HepG2 (cell line): Measurements from ENCODE around the gene RWDD2A. TPM values are rescaled to one million over a fixed set of nuclear protein-coding genes. Genes with fewer than 3 reads are reported as not detected.

Experiments
- ATAC-seq: fragments of 200-7000 bp; cut with Tn5 transposase; 3 replicates; pipeline ENCODE4 v1.9.1; 2020; ENCODE audit warnings: mild to moderate bottlenecking, moderate library complexity
- BruUV-seq: library from RNA; stranded (reverse); fragments of 400-500 nt; replicated peaks from 2 replicates; lab custom pipeline; 2021; lab: Mats Ljungman, UMichigan
- CTCF ChIA-PET: fragments of 300-600 bp; formaldehyde crosslinking; extraction: SDS; loops from one replicate; lab custom pipeline; 2021; ENCODE audit warnings: low total read pairs, inconsistent platforms, low intra/inter-chr PET ratio; lab: Yijun Ruan, JAX
- POLR2A ChIA-PET: fragments of 350-600 bp; sonication (Branson Sonifier 250); formaldehyde crosslinking; loops from one replicate; lab custom pipeline; 2020; ENCODE audit warnings: antibody characterized with exemption, inconsistent platforms; lab: Yijun Ruan, JAX
- DNase-seq: peaks from one replicate; pipeline ENCODE4 v3.0.0-alpha.2; 2015; ENCODE audit warnings: low spot score
- FAIRE-seq: peaks from 3 replicates; lab custom pipeline; 2011; peaks lifted over from hg19 to GRCh38; lab: Jason Lieb, UNC
- H2AFZ ChIP-seq: one replicate; pipeline ENCODE4 v1.6.1; 2011; ENCODE audit warnings: low read length, inconsistent platforms
- H3K27ac ChIP-seq: fragments of 300-600 bp; 3 replicates; pipeline ENCODE4 v1.8.0; 2011; ENCODE audit warnings: mixed run types, mild to moderate bottlenecking, mixed read lengths, low read length, inconsistent platforms; ENCODE audit not compliant: insufficient read depth; ENCODE audit errors: extremely low read length
- H3K27me3 ChIP-seq, 2 experiments: fragments of 200-600 bp in 1 of 2; 2 replicates in 1 of 2; 3 replicates in 1 of 2; pipeline versions ENCODE4 v1.6.0 to v1.8.0; 2011; ENCODE audit warnings: low read length in 2 of 2, mild to moderate bottlenecking in 2 of 2, moderate library complexity in 2 of 2, inconsistent platforms in 1 of 2; ENCODE audit not compliant: insufficient read depth in 2 of 2, control insufficient read depth in 1 of 2
- H3K36me3 ChIP-seq, 2 experiments: fragments of 200-600 bp in 1 of 2; replicated peaks in 1 of 2; 2 replicates in 1 of 2; 3 replicates in 1 of 2; pipeline versions ENCODE4 v1.5.1 to v1.8.0; 2011; ENCODE audit warnings: low read length in 2 of 2, inconsistent platforms in 1 of 2; ENCODE audit not compliant: insufficient read depth in 2 of 2, control insufficient read depth in 1 of 2
- H3K4me1 ChIP-seq: 2 replicates; pipeline ENCODE4 v1.5.1; 2012; ENCODE audit warnings: low read length, inconsistent platforms; ENCODE audit not compliant: insufficient read depth
- H3K4me2 ChIP-seq: 2 replicates; pipeline ENCODE4 v1.6.0; 2011; ENCODE audit warnings: low read depth, low read length, inconsistent platforms
- H3K4me3 ChIP-seq, 3 experiments: fragments of 200-600 bp in 1 of 3; sonication (generic), shearing (Covaris generic) in 1 of 3; replicated peaks in 1 of 3; 2 replicates each; pipeline ENCODE4 v1.5.1; 2011 to 2016; ENCODE audit warnings: low read length in 3 of 3, inconsistent platforms in 2 of 3, low read depth in 2 of 3, mild to moderate bottlenecking in 2 of 3, control low read depth in 1 of 3, mixed read lengths in 1 of 3; ENCODE audit not compliant: insufficient read depth in 1 of 3
- H3K79me2 ChIP-seq: one replicate; pipeline ENCODE4 v1.6.1; 2011; ENCODE audit warnings: low read length, inconsistent platforms; ENCODE audit not compliant: insufficient read depth
- H3K9ac ChIP-seq: 2 replicates; pipeline ENCODE4 v1.6.0; 2011; ENCODE audit warnings: mild to moderate bottlenecking, low read depth, low read length, inconsistent platforms; ENCODE audit not compliant: insufficient read depth
- H3K9me3 ChIP-seq: 2 replicates; pipeline ENCODE4 v1.5.1; 2012; ENCODE audit warnings: mild to moderate bottlenecking, low read length
- H4K20me1 ChIP-seq: 2 replicates; pipeline ENCODE4 v1.6.0; 2011; ENCODE audit warnings: inconsistent platforms, mild to moderate bottlenecking, low read length, moderate library complexity; ENCODE audit not compliant: insufficient read depth
- ARNT ChIP-seq: fragments of 450-650 bp; IDR thresholded peaks from 2 replicates; pipeline ENCODE4 v1.6.1; 2017
- DR1 ChIP-seq: sonication (generic); formaldehyde crosslinking; IDR thresholded peaks from 2 replicates; pipeline ENCODE4 v1.8.0; 2021; ENCODE audit warnings: mild to moderate bottlenecking, missing genetic modification reagents, inconsistent platforms
- FOXO1 ChIP-seq: sonication (generic); formaldehyde crosslinking; IDR thresholded peaks from 2 replicates; pipeline ENCODE4 v1.4.0; 2020; ENCODE audit warnings: missing genetic modification reagents
- FOXP1 ChIP-seq, 2 experiments: fragments of 450-650 bp in 1 of 2; IDR thresholded peaks; 2 replicates each; pipeline ENCODE4 v1.6.1; 2017 to 2018; ENCODE audit warnings: antibody characterized with exemption in 1 of 2
- HOXA9 ChIP-seq: sonication (generic); formaldehyde crosslinking; IDR thresholded peaks from 2 replicates; pipeline ENCODE4 v1.8.1; 2022; ENCODE audit warnings: missing genetic modification reagents, mild to moderate bottlenecking, moderate library complexity, borderline replicate concordance
- MAFK ChIP-seq, 2 experiments: IDR thresholded peaks in 1 of 2; conservative IDR thresholded peaks in 1 of 2; 2 replicates each; pipeline ENCODE4 v1.6.1; 2011; ENCODE audit warnings: improper control_type of control experiment in 2 of 2, low read length in 2 of 2
- MBD4 ChIP-seq: IDR thresholded peaks from 2 replicates; pipeline ENCODE4 v1.6.1; 2012; ENCODE audit warnings: low read length, inconsistent platforms, borderline replicate concordance
- NAIF1 ChIP-seq: sonication (generic); formaldehyde crosslinking; IDR thresholded peaks from 2 replicates; pipeline ENCODE4 v1.5.0; 2020; ENCODE audit warnings: mild to moderate bottlenecking, missing genetic modification reagents, borderline replicate concordance
- NCOA2 ChIP-seq: sonication (generic); formaldehyde crosslinking; IDR thresholded peaks from 2 replicates; pipeline ENCODE4 v1.8.0; 2022; ENCODE audit warnings: inconsistent platforms
- NFE2L1 ChIP-seq: sonication (generic); formaldehyde crosslinking; IDR thresholded peaks from 2 replicates; pipeline ENCODE4 v1.4.0; 2020; ENCODE audit warnings: missing genetic modification reagents, mild to moderate bottlenecking, borderline replicate concordance
- NFIB ChIP-seq: sonication (generic); formaldehyde crosslinking; IDR thresholded peaks from 2 replicates; pipeline ENCODE4 v1.9.0; 2021; ENCODE audit warnings: missing genetic modification reagents, mild to moderate bottlenecking, borderline replicate concordance
- RCOR2 ChIP-seq: IDR thresholded peaks from 2 replicates; pipeline ENCODE4 v1.6.1; 2016; ENCODE audit warnings: missing biosample characterization, missing genetic modification reagents
- ZFYVE20 ChIP-seq: sonication (generic); formaldehyde crosslinking; IDR thresholded peaks from 2 replicates; pipeline ENCODE4 v1.8.0; 2023; ENCODE audit warnings: low read depth, mild to moderate bottlenecking, moderate library complexity, missing genetic modification reagents, borderline replicate concordance
- ZNF160 ChIP-seq: sonication (generic); formaldehyde crosslinking; IDR thresholded peaks from 2 replicates; pipeline ENCODE4 v1.8.0; 2022; ENCODE audit warnings: mild to moderate bottlenecking, inconsistent platforms, missing genetic modification reagents
- ZNF337 ChIP-seq: sonication (generic); formaldehyde crosslinking; IDR thresholded peaks from 2 replicates; pipeline ENCODE4 v1.5.1; 2020; ENCODE audit warnings: missing genetic modification reagents, low read depth, mild to moderate bottlenecking, borderline replicate concordance
- ZNF460 ChIP-seq: sonication (generic); formaldehyde crosslinking; IDR thresholded peaks from 2 replicates; pipeline ENCODE4 v1.5.1; 2020; ENCODE audit warnings: missing genetic modification reagents, mild to moderate bottlenecking, borderline replicate concordance
- ZNF75D ChIP-seq: sonication (generic); formaldehyde crosslinking; IDR thresholded peaks from 2 replicates; pipeline ENCODE4 v1.8.1; 2023; ENCODE audit warnings: missing genetic modification reagents, mild to moderate bottlenecking, borderline replicate concordance
- WGBS: methylation state at CpG from one replicate; pipeline ENCODE4 v1.1.6; 2017; ENCODE audit warnings: low lambda C conversion rate; 5-methylcytosine and 5-hydroxymethylcytosine counted together
- in situ Hi-C: cut with HindIII; loops from 2 replicates; pipeline ENCODE4 v1.10.0; 2017; ENCODE audit warnings: low pct_unique_long_range_greater_than_20kb; ENCODE audit not compliant: extremely low pct_ligation_motif_present
- intact Hi-C: fragments of 100-400 bp; cut with micrococcal nuclease; formaldehyde crosslinking; loops from one replicate; pipeline ENCODE4 v1.10.0; 2022; ENCODE audit not compliant: unreplicated experiment
- polyA plus RNA-seq, 8 experiments: library from polyadenylated mRNA; depleted of rRNA in 3 of 8; stranded (reverse) in 7 of 8; unstranded in 1 of 8; fragments of >200 nt; fragmentation: Illumina TruSeq in 4 of 8; extraction: Trizol in 4 of 8; gene quantifications; 2 replicates each; pipeline versions ENCODE4 v1.2.1 to v1.2.3, GENCODE V29; 2011 to 2016; ENCODE audit warnings: low read depth in 4 of 8, missing spikeins in 1 of 8, mixed read lengths in 1 of 8; ENCODE audit not compliant: insufficient read depth in 1 of 8
- total RNA-seq, 5 experiments: library from RNA; depleted of rRNA; stranded (reverse); fragments of >200 nt; fragmentation: Illumina TruSeq; extraction: Trizol; gene quantifications; 2 replicates each; pipeline ENCODE4 v1.2.3, GENCODE V29; 2016; ENCODE audit warnings: low read depth in 1 of 5
- TF ChIP-seq, protein P1 (sequence below): IDR thresholded peaks from 2 replicates; pipeline ENCODE4 v1.6.1; 2016; ENCODE audit warnings: control low read depth
- TF ChIP-seq, protein P2 (sequence below): sonication (generic); formaldehyde crosslinking; IDR thresholded peaks from 2 replicates; pipeline ENCODE4 v1.5.0; 2020; ENCODE audit warnings: missing genetic modification reagents, mild to moderate bottlenecking, borderline replicate concordance

RWDD2A gene
- total and polyA plus RNA-seq, 2 of the 13 experiments (the other 11 are each of a cell fraction or from before 2014, with no cell fraction given), result 5.3 to 8.1 TPM

DNA sequence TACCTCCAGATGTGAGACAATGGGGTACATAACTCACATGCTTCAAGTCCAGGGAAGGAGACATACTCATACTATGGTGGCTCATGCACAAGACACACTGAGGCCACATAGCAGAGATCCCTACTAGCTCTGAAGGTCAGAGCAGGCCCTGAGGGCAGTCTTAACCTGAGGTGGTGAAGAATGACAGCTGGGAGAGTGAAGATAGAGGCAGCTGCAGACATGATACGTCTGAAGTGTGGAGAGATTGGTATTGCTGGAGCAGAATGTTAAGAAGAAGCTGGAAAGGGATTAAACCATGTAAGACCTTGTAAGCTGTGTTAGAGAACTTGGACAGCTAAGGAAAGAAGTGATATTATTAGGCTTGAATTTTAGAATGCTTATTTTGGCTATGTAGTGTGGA is 33.0 kb upstream of the RWDD2A start:
- WGBS, result 94% methylated on average over 1 of the region's 1 CpG
- DNase-seq (no peak), ATAC-seq (no peak), FAIRE-seq (no peak)
- no TSS peak for BruUV-seq
- Histone ChIP-seq H3K4me3 (no peak overlapping the region), H3K27ac (no peak overlapping the region), H2AFZ (no peak overlapping the region), H3K4me1 (no peaks in the 10 kb centered on the region), H3K27me3 (no peaks in the 10 kb centered on the region), H3K79me2 (no peaks in the 10 kb centered on the region), H3K9ac (no peak overlapping the region), H3K9me3 (no peaks in the 10 kb centered on the region), H3K4me2 (no peak overlapping the region), H3K36me3 (peaks cover 0 to 15% of the 10 kb centered on the region in 2 experiments), H4K20me1 (no peaks in the 10 kb centered on the region)
- CTCF ChIA-PET, result no interaction called here
- no peak for TF ChIP-seq NFE2L1 (CRISPR knock-in tag)
- no peak for TF ChIP-seq NAIF1
- no peak for TF ChIP-seq RCOR2 (CRISPR knock-in tag)
- no peak for TF ChIP-seq ARNT
- TF ChIP-seq MBD4, result no peak
- no peak for TF ChIP-seq HOXA9 (CRISPR knock-in tag)
- TF ChIP-seq ZNF160, result no peak
- TF ChIP-seq MAFK (conservative IDR thresholded peaks at IDR 0.05 in 1 of 2, IDR thresholded peaks at IDR 0.05 in 1 of 2; ENCODE audit: low read length in 2 of 2), result no peak
- no peak for TF ChIP-seq NCOA2
- no peak for TF ChIP-seq DR1
- no peak for TF ChIP-seq NFIB (CRISPR knock-in tag)
- no peak for TF ChIP-seq ZNF337 (CRISPR knock-in tag)
- TF ChIP-seq ZNF460 (CRISPR knock-in tag), result no peak
- TF ChIP-seq FOXP1 (IDR thresholded peaks at IDR 0.05), result no peak
- no peak for TF ChIP-seq FOXP1 (CRISPR knock-in tag; IDR thresholded peaks at IDR 0.05)
- TF ChIP-seq FOXO1 (CRISPR knock-in tag), result no peak
- TF ChIP-seq, protein P1, sequence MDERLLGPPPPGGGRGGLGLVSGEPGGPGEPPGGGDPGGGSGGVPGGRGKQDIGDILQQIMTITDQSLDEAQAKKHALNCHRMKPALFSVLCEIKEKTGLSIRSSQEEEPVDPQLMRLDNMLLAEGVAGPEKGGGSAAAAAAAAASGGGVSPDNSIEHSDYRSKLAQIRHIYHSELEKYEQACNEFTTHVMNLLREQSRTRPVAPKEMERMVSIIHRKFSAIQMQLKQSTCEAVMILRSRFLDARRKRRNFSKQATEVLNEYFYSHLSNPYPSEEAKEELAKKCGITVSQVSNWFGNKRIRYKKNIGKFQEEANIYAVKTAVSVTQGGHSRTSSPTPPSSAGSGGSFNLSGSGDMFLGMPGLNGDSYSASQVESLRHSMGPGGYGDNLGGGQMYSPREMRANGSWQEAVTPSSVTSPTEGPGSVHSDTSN (CRISPR knock-in tag), result no peak
- TF ChIP-seq, protein P2, sequence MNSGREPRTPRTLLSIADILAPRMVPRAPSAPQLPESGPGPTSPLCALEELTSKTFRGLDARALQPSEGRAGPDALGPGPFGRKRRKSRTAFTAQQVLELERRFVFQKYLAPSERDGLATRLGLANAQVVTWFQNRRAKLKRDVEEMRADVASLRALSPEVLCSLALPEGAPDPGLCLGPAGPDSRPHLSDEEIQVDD, result no peak
- no peak for TF ChIP-seq ZNF75D (CRISPR knock-in tag)
- no peak for TF ChIP-seq ZFYVE20 (CRISPR knock-in tag)
- intact Hi-C loops, result loop anchor here (5.0 kb wide), 1 partner anchor 57 kb away; no protein-coding TSS in a partner anchor
- POLR2A ChIA-PET, result no interaction called here
- in situ Hi-C loops, result no loop called here
